HEK293T (cell line): ENCODE results near the gene HOXA11.

Experiments used
- ELF4 ChIP-seq: fragments of 450-650 bp; IDR thresholded peaks from 2 replicates; pipeline ENCODE4 v1.6.1; 2017; ENCODE audit warnings: antibody characterized with exemption
- FOXM1 ChIP-seq: fragments of 450-650 bp; IDR thresholded peaks from 2 replicates; pipeline ENCODE4 v1.6.1; 2017; ENCODE audit warnings: mild to moderate bottlenecking, borderline replicate concordance
- L3MBTL2 ChIP-seq: fragments of 450-650 bp; conservative IDR thresholded peaks from 2 replicates; pipeline ENCODE4 v1.6.1; 2016; ENCODE audit warnings: mild to moderate bottlenecking
- NFRKB ChIP-seq: fragments of 450-650 bp; IDR thresholded peaks from 2 replicates; pipeline ENCODE4 v1.6.1; 2016; ENCODE audit warnings: mild to moderate bottlenecking, moderate library complexity

DNA sequence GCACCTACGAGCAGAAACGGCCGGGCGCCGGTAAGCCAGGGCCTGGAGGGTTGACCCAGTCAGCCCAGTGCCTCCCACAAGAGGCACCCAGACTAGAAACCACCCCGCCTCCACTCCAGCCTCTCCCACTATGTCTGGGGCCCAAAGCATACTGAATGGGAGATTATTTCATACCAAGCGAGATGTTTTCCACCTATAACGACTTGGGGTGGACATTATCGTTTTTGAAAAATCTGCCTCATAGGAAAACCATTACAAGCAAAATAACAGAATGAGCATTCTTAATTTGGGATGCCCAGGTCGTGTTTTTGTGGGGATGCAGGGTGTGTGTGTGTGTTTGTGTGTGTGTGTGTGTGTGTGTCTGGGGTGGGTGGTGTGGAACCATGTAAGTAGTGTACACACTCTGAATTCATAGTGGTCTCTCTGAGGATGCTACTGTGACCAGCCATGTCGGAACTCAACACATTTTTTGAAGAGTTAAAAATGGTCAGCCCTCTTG, 39.1 kb downstream of the HOXA11 start:
- no peak for TF ChIP-seq L3MBTL2
- TF ChIP-seq ELF4, result no peak
- no peak for TF ChIP-seq NFRKB
- TF ChIP-seq FOXM1, result no peak
